GM21526 (cell line): Measurements from ENCODE around the gene TGM5.
"Not testable (repeated sequence)": the region's sequence is repeated elsewhere in the genome, so short reads cannot be mapped to it uniquely, and the experiment has no call there.

Source experiments
- ATAC-seq: cut with Tn5 transposase; IDR thresholded peaks from one replicate; pipeline ENCODE4 v1.9.1; 2021; ENCODE audit warnings: moderate library complexity; ENCODE audit not compliant: unreplicated experiment, low FRiP score

TGM5 gene

DNA sequence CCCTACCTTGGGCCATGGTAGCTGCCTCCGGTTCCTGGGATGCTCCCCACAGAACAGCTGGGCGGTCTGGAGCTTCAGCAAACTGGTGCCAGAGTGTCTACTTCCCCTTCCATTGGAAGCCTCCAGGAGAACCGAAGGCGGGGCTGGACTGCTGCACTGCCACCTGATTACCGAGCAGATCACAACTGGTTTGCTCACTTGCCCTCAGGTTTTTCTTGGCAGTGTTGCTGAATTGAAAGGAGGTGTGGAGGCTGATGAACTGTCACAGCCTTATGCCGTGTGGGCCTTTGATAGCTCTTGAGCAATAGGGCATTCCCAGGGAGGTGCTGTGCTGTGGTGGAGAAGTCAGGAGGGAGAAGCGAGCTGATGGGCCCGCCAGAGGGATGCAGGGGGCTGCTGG lies at the start of gene TGM5:
TGM5 (minus strand) TSS at position 95 of the 400 bp plus-strand sequence; CDS start at position 16, 79 bp downstream.
- ATAC-seq, result no peak

- ATAC-seq, result no peak
Observed at GRCh38 chr15:43314171-43314570, 47.4 kb upstream of the TGM5 start.

DNA sequence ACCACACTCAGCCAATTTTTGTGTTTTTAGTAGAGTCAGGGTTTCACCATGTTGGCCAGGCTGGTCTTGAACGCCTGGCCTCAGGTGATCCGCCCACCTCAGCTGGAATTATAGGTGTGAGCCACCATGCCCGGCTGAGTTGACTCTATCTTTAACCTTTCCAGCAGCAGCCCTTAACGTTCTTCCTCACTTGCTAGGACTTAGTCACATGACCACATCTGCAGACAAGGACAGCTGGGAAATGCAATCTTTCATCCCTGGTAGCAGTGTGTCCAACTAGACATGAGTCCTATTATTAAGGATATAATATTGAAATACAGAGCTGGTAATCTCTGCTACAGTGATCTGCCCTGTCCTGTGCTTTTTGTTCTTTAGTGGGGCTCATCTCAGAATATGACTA lies 45.6 kb upstream of the TGM5 start:
- ATAC-seq, result no peak

DNA sequence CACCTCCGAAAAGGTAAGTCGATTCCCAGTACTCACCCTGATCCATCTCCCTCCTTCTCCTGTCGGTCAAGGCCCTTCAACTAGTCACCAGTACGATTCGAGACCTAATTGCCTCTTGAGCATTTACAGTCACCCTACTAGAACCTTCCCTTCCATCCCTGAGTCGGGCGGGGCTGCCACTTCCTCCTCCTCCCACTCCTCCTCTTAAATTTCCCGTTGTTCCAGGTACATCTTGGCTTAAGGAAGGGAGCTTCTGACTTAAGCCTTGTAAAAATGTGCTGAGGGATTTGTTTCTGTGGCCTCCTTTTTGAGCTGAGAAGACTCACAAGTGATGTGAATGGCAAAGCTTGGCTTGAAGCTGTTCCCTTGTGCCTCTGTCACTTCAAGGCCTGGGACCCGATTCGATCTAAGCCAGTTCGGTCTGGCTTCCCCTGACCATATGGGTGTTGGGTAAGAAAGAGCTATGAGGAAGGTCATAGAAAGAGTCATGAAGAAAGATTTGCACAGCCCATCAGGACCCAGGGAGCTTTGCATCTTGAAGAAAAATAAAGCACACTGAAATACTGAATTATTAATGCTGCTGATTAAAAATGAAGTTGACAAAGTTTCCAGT lies 35.6 kb upstream of the TGM5 start, which contains the start of gene TGM7:
TGM7 (minus strand) TSS at position 51 of the 613 bp plus-strand sequence.
- no peak for ATAC-seq

GRCh38 chr15:43299884-43300283 lies 33.2 kb upstream of the TGM5 start:
- no peak for ATAC-seq

- no peak for ATAC-seq
Observed at GRCh38 chr15:43299411-43299810, 32.7 kb upstream of the TGM5 start.

GRCh38 chr15:43294091-43294706 lies 27.5 kb upstream of the TGM5 start:
- no peak for ATAC-seq

DNA sequence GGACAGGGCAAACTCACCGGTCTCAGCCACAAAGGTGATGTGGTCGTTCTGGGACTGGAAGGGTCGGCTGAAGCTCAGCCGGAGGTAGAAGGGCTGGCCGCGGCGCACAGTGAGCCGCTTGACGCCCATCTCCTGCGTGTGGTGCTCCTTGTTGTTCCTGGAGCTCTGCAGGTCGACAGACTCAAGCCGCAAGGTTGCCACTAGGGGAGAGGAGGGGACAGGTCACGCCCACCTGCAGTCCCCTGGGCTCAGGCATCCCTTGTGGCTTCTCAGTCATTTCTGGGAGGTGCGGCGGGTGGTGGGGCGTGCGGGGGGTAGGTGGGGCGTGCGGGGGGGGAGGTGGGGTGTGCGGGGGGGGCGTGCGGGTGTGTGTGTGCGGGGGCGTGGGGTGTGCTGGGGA lies 26.7 kb upstream of the TGM5 start:
- no peak for ATAC-seq

DNA sequence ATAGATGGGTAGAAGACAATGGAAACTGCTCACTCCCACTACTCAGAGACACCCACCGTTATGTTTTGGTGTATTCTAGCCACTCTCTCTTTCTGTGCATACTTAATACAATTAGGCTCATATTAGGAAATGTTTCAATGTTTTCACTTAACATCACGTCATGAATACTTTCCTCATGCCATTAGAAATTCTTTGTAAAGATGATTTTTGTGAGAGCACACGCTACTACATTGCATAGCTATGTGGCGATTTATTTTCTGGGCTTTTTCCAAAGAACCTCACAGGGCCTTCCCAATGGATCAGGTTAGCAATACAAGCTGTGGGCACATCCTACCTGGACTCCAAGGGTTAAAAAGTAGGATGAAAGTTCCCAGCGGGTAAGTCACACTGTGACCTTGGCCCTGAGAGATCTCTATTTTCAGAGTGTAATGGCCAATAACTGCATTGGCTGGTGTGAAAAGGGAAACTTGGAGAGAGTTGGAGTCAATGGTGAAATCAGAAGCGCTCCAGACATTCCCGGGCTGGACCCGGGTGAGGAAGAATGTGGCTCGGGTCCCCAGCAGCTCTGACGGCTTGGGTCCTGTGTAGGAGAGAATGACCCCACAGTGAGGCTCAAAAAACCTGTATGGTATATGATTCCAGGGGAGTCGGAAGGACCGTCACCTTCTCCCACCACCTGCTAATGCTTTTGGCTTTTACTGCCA lies 25.8 kb upstream of the TGM5 start:
- no peak for ATAC-seq

DNA sequence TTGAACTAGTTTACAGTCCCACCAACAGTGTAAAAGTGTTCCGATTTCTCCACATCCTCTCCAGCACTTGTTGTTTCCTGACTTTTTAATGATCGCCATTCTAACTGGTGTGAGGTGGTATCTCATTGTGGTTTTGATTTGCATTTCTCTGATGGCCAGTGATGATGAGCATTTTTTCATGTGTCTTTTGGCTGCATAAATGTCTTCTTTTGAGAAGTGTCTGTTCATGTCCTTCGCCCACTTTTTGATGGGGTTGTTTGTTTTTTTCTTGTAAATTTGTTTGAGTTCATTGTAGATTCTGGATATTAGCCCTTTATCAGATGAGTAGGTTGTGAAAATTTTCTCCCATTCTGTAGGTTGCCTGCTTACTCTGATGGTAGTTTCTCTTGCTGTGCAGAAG lies 22.9 kb upstream of the TGM5 start:
- ATAC-seq, result not testable (repeated sequence)

DNA sequence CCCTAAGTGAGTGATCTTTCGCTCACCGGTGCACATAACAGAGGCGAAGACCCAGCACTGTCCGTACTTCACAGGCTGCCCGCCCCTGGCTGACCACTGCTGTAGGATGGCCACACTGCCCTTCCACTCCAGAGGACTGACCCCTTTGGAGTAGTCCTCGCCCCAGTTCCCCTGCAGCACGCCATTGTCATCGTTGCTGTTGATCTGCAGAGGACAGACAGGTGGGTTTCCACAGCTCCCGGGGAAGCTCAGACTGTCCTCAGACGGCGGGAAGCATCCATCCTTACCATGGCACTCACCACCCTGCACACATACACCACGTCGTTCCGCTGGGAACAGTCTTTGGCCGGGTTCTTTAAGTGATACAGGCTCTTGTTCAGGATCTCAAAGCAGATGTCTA lies 20.5 kb upstream of the TGM5 start:
- no peak for ATAC-seq

DNA sequence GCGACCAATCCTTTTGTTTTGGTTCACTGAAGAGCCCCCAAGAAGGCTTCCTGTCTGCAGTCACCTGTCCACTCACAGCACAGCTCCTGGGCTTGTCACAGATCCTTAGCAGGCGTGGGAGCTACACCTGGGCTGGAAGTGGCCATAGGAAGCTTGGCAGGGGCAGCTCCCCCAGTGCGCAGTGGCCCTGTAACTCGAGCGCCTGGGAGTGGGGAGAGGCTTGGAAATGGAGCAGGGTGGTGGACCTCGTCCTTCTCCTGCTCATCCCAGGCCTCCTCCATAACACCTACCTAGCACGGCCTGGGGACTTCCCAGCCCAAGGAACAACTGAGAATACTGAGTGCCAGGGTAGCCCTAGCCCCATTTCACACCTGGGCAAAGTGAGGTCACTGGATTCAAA lies 19.3 kb upstream of the TGM5 start:
- ATAC-seq, result no peak

DNA sequence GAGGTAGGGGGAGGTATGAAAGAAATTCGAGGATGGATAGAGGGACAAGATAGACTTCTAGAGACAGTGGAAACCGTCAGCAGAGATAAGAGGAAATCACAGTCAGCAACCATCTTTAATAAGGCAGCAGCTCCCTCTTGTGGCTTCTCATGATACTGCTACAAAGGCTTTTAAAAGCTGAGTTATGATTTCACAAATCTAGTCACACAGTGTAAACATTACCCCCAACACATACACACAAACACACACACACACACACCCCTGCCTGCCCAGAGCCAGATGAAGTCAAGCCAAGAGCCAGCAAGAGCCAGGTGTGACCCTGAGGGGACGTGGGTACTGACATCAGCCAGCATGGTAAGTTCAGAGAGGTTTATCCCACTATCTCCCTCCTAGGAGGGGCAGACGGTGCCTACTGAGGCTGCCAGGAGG lies 18.9 kb upstream of the TGM5 start:
- ATAC-seq, result no peak

DNA sequence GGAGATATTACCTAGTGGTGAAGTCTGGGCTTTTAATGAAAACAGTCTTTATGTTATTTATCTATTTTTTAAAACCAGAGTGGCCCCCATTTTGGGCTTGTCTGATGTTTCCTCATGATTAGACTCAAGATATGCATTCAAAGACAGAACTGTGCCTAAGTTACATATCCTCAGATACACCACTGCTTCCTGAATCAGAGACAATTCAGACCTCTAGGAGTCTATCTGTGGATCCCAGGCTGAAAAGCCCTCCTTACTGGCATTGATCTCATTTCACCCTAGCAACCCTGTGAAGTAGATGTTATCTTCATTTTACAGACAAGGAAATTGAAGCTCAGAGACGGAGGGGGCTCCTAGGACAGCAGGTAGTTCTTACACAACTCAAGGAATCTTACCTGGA lies 16.8 kb upstream of the TGM5 start:
- ATAC-seq, result no peak

GRCh38 chr15:43281926-43282602 lies 15.3 kb upstream of the TGM5 start:
- no peak for ATAC-seq

DNA sequence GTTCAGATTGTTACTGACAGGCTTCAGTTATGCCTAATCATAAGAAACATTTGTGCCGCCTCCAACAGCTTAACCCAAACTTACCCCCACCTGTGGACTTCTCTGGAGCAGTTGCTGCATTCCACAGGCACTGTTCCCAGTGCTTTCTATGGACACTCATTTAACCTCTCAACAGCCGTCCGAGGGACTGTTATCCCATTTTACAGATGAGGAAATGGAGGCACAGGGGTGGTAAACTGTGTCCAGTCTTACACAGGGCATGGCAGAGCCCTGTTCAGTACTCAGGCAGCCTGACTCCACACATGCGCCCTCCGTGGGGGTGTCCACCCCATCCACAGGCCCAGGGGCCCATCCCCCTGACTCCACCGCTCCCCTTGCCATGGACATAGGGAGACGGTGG lies 14.3 kb upstream of the TGM5 start:
- ATAC-seq, result no peak

- no peak for ATAC-seq
Observed at GRCh38 chr15:43279496-43279895, 12.8 kb upstream of the TGM5 start.

GRCh38 chr15:43278869-43279268 lies 12.1 kb upstream of the TGM5 start:
- no peak for ATAC-seq

DNA sequence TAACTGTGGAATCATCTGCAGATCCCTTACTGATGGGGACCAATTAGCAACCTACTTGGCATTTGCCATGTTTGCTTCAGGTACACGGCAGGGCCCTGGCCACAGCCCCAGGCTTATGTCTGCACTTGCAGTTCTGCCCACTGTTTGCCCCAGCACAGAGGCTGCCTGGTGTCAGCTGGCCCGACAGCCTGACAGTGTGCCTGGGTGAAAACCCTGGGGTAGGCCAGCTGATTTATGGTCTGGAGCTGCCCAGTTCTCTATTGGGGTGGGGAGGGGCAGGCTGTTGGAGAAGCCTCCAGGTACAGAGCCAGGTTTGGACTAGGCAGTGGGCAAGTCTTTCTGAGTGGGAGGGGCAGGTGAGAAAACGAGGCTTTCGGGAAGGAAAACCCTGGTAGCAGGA lies 11.2 kb upstream of the TGM5 start:
- ATAC-seq, result no peak

DNA sequence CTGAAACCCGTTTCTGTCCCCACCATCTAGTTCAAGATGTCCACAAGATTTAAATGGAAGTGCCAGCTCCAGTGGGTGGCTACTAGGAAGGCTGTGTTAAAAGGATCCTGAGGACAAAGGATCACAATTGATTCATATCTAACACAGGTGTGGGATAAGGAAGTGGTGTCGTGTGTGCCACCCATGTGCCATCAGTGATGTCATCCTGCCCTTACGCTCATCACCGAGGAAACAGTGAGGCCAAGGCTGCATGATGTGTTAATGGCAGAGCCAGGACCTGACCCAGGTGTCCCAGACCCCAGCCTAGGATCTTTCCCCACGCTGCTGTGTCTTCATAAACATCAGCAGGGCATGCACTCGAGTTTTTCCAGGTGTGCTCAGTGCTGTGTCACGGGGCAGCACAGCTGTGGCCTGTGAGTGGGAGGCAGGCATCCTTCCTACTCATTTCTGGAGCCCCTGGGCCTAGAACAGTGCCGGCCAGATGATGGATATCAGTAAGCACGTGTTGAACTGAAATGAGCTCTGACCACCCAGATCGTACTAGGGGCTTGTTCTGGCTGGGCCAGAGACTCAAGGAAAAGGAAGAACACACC lies 10.6 kb upstream of the TGM5 start:
- no peak for ATAC-seq
